Measurements from ENCODE around the gene PSPH.

- TF ChIP-seq CTCF (IDR thresholded peaks at IDR 0.05) (no peak), POLR2A (IDR thresholded peaks at IDR 0.05) (no peak)
These were observed 48.4 kb upstream of the PSPH start for GRCh38 chr7:56099653-56100052.
